SKM-1 treated with dmso at 0.1 percent for 144 hours (cell line): ENCODE results near the gene GMDS.
A peak's percentile ranks its signal among the peaks of the same experiment; 100 is the strongest.

Experiments used
- DNase-seq: peaks from one replicate; lab custom pipeline; 2025; ENCODE audit not compliant: unreplicated experiment; lab: John Stamatoyannopoulos, UW

Gene GMDS

GRCh38 chr6:1952740-1953360 lies 292.6 kb downstream of the GMDS start:
- DNase-seq = no peak

GRCh38 chr6:1950631-1951030 lies 294.8 kb downstream of the GMDS start:
- DNase-seq = no peak

DNA sequence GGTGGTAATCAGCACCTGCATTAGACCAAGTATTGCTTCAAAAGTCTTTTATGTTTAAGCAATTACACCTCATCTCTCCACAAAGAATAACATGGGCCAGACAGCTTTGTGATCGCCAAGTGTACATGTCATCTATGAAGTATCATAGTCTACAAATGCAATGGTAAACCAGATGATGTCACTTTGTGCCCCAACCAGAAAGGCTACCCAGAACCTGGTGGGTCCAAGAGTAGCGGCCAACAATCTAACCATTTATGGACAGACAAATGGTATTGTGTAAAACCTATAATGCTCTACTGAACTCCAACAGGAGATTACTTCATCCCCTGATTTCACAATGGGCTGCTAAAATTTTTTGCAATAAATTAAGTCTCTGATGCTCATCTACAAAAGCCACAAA lies 295.9 kb downstream of the GMDS start:
- DNase-seq = peak; percentile 42

DNA sequence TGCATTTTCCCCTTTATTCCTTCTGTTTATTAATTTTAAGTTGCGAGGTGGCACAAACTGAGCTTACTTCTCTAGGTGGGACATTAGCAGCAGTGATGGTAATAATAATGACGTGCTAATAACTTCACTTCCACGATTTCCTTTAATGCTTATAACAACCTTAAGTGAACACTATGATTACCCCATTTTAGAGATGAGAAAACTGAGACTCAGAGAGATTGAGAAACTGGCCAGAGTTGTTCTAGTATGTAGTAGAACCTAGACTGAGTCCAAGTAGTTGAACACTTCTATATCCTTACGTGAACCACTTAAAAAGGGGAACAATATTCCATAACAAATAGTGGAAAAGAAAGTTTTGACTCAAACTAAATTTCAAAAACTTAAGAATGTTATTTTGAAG lies 297.5 kb downstream of the GMDS start:
- no peak for DNase-seq

DNA sequence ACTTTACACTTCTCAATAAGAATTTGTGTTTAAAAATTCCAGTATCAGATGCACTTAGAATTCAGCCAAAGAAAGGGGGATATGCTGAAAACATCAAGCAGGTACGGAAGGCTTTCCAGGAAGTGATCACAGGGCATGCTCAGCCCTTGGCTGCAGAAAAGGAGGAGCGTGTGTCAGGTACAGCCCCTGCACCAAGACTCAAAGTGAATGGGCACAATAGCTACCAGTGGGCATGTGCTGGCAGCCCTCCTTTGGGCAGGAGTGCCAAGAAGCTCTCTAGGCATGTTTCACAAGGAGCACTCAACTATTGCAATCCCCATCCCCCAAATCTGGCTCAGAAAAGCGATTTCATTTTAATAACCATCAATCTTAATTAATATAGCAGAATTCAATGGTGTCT lies 298.8 kb downstream of the GMDS start:
- no peak for DNase-seq

DNA sequence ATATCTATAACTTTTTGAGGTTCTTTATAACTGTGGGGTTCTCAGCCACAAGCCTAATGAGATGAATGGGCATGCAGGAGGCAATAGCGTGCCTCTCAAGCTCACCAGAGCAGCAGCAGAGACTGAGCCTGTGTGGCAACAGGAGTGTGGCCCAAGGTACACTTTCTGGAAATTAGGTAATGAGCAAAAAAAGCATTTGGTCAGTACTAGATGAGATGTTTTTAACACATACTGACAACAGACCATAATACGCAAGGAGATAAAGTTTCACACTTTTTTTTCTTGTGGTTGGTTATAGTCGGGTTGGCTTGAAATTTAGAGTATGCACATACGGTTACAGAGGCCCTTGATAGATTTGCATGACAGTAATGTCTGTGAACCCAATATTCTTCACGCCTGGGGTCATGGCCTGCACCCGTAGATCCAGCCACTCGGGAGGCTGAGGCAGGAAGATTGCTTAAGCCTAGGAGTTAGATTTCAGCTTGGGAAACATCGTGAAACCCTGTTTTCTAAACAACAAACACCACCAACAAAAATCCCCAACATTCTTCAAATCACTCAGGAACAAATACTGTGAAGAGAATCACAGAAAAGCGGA lies 300.1 kb downstream of the GMDS start:
- DNase-seq = no peak

DNA sequence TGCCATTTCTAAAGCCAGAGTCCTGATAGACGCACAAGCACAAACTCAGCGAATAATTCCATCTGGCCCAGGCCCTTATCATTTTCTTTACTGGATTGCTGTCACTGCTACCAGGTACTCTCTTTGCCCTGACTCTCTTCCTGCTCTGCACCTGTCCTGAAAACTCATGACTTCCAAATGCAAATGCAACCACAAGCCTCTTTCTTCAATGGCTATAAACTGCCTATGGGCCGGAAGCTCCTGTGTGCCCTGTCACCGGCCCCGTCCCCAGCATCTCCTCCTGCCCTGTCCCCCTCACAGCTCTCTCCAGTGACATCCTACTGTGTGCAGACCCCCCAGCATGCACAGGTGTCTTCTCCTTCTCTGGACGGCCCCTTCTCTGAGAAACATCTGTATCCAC lies 302.6 kb downstream of the GMDS start:
- no peak for DNase-seq

DNA sequence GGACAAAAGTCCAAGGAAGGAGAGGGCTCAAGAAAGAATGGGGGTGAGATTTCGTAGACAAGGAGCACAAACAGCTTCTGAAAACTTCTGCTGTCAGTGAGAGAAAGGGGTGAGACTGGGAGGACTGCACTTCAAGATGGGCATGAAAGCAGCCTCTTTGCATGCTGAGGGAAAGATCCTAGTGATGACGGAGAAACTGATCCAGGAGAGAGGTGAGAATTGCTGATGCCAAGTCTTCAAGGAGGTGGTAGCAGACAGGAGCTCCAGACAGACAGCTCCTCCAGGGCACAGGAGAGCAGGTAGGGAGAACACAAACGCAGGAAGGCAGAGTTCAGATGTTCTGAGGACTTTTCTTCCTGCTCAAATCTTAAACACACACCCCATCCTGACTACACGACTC lies 303.9 kb downstream of the GMDS start:
- DNase-seq = no peak

DNA sequence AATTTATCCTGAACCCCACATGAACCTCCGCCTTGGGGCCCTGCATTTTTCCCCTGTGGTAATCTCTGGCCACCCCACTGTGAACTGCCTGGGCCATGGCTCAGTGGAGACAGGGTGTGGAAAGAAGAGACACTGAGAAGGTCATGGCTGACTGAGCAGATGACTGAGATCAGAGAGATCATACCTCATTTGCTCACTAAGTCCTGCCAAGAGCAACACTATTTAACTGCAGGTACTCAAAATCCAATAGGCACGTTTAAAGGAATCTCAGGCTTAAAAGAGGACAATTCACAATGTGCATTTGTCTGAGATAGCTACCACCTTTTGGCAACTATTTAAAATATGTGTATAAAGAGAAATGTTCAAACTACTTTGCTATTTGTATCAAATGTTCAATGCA lies 305.0 kb downstream of the GMDS start:
- DNase-seq = no peak

DNA sequence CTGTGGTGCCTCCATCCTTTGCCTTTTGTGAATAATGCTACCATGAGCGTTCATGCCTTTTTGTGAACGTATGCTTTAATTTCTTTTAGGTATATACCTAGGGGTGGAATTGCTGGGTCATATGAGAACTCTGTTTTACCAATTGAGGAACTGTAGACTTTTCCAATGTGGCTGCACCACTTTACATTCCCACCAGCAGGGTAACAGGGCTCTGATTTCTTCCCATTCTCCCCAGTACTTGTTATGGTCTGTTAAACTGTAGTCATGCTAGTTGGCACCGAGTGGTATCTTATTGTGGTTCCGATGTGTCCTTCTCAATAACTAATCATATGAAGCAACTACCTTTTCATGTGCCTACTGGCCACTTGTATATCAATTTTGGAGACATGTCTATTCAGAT lies 312.1 kb downstream of the GMDS start:
- DNase-seq = no peak

- no peak for DNase-seq
Measured at GRCh38 chr6:1931817-1932216, 313.6 kb downstream of the GMDS start.

GRCh38 chr6:1930356-1930755 lies 315.0 kb downstream of the GMDS start:
- no peak for DNase-seq

- no peak for DNase-seq
Measured at GRCh38 chr6:1929931-1930330, 315.5 kb downstream of the GMDS start.

- DNase-seq = no peak
Measured at GRCh38 chr6:1925743-1926430, 319.5 kb downstream of the GMDS start.

DNA sequence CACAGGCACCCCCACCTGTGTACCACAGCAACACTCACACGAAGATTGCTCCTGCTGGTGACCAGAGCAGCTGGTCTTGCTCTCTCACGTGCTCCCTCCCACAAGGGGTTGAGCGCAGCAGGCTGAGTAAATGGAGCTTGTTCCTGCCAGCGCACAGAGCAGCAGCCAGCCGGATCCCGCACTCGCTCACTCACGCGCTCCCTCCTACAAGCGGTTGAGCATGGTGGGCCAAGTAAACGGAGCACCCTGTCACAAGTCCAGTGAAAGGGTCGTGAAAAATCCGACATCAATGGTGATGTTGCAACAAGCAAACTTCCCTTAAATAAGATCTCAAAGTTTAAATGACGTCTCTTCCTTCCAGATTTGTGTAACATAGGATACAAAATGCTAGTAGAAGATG lies 322.0 kb downstream of the GMDS start:
- DNase-seq = no peak

GRCh38 chr6:1917626-1918371 lies 327.6 kb downstream of the GMDS start:
- DNase-seq = no peak

- DNase-seq = no peak
Measured at GRCh38 chr6:1916334-1917070, 328.9 kb downstream of the GMDS start.

GRCh38 chr6:1915226-1915625 lies 330.2 kb downstream of the GMDS start:
- no peak for DNase-seq

GRCh38 chr6:1913577-1913976 lies 331.8 kb downstream of the GMDS start:
- DNase-seq = no peak

GRCh38 chr6:1912731-1913130 lies 332.7 kb downstream of the GMDS start:
- no peak for DNase-seq

DNA sequence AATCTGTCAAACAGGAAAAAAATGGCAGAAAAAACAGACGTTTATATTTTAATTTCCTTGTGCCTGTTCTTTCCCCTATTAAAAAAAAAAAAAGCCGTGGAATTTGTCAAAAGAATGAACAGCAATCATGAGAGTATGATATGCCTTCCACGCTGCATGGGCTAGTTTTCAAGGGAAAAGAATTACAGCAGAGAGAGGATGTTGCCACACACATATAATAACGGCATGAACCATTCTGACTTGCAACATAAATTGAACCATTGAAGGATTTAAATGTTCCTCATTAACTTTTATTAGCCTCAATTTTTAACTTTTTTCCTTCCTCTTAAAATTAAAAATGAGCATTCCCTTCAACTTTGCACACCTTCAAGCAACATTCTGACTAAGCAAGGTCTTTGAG lies 333.9 kb downstream of the GMDS start:
- DNase-seq = peak; percentile 6
